22Rv1 (cell line): ENCODE measurements around the gene C6.

ENCODE experiments used
- H3K27ac ChIP-seq: fragments of 450-650 bp; 2 replicates; pipeline ENCODE4 v1.5.1; 2017
- ZFX ChIP-seq: fragments of 450-650 bp; IDR thresholded peaks from 2 replicates; pipeline ENCODE4 v1.6.1; 2017; ENCODE audit warnings: antibody characterized with exemption, borderline replicate concordance
- TF ChIP-seq, protein P1 (sequence below): fragments of 450-650 bp; IDR thresholded peaks from 2 replicates; pipeline ENCODE4 v1.5.1; 2017; ENCODE audit warnings: mild to moderate bottlenecking

C6 gene

DNA sequence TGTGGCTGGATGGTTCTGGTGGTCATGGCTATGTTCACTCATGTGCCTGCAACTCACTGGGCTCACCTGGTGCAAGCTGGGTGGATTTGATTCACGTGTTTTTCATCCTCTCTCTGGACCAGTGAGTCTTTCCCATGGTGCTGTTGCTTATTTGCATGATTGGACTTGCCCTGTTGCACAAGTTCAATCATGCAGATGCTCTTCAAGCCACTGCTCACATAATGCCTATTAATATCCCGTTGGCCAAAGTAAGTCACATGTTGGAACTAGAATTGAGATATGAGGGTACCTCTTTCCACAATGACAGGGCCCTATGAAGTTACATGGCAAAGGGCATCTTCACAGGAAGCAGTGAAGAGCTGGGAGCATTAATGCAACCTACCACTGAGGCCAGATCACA, 115.7 kb downstream of the C6 start:
- H3K27ac ChIP-seq = no peak overlapping the region
- no peak for TF ChIP-seq ZFX
- TF ChIP-seq, protein P1, sequence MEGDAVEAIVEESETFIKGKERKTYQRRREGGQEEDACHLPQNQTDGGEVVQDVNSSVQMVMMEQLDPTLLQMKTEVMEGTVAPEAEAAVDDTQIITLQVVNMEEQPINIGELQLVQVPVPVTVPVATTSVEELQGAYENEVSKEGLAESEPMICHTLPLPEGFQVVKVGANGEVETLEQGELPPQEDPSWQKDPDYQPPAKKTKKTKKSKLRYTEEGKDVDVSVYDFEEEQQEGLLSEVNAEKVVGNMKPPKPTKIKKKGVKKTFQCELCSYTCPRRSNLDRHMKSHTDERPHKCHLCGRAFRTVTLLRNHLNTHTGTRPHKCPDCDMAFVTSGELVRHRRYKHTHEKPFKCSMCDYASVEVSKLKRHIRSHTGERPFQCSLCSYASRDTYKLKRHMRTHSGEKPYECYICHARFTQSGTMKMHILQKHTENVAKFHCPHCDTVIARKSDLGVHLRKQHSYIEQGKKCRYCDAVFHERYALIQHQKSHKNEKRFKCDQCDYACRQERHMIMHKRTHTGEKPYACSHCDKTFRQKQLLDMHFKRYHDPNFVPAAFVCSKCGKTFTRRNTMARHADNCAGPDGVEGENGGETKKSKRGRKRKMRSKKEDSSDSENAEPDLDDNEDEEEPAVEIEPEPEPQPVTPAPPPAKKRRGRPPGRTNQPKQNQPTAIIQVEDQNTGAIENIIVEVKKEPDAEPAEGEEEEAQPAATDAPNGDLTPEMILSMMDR = no peak

DNA sequence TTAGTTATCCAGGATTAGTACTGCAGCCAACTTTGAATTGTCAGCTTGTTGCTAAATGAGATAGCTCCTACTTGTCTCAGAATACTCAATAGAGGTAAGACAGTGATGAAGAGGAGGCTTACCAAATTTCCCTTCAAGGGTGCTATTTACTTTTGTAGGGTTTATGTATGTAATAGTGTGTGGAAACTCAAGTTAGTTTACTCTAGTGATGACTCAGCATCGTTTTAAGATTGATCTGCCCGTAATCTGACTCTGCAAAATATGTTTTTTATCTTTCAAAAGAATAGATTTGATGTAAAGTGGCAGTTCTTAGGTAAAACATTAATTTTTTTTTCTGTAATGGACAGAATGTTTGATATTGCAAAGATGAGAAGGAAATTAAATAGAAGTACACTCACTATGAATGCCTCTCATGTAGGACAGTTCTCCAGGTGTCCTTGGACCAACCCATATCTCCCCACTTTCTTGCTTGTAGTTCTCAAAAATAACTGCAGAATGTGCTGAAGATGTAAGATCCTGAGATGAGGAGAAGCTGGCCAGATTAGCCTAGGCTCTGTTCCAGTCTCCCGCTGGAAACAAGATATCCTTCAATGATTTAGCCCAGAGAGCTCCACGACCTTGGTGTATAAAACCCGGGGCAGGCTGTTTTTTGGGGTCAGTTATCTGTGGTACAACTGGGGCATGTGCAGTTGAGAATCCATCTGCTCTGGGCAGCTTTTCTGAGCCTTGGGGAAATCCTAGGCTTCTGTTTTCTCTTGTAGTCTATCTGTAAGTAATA, 117.8 kb downstream of the C6 start:
- no peak overlapping the region for H3K27ac ChIP-seq
- no peak for TF ChIP-seq ZFX
- TF ChIP-seq, protein P1 = no peak

DNA sequence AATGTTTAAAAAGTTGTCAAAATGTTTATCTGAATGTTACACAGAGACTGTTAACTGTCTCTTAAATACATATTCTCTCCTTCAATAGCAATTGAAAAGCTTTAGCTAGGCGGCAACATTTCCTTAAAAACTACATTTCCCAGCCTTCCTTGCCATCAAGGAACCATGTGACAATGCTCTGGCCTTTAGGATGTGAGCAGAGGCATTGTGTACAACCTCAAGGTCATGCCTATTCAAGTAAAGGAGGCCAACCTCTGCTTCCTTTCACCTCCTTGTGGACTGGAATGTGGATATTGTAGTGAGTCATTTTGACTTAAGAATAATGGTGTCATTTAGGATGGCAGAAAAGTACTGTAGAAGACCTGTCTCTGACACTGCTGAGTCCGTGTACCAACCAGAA, 118.5 kb downstream of the C6 start:
- TF ChIP-seq ZFX = no peak
- TF ChIP-seq, protein P1 = no peak
- no peak overlapping the region for H3K27ac ChIP-seq

DNA sequence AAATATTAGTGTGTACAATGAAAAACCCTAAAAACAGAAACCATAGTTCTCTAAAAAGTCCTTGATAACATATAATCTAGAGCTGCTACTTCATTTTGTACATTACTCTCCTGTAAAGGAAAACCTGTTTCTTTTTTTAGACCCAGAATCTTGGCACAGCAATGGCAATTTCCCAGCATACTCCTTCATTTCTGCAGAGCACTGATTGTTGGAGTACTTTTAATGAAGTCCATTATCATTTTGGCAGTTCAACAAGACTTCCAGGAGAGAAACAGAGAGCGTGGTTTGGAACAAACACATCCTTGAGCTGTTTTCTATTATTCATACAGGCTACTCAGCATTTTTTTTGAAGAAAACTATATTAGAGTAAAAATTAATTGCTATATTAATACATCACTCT, 119.5 kb downstream of the C6 start:
- H3K27ac ChIP-seq = no peak overlapping the region
- TF ChIP-seq, protein P1 = no peak
- no peak for TF ChIP-seq ZFX
